AML-193 (cell line): ENCODE measurements around the gene PLEKHG4B.

Source experiments
- DNase-seq, 2 experiments: peaks; one replicate each; lab custom pipeline; 2025; lab: John Stamatoyannopoulos, UW

The PLEKHG4B gene

GRCh38 chr5:172841-173251 is 80.9 kb downstream of the PLEKHG4B start:
- DNase-seq: no peak

- no peak for DNase-seq
Observed at GRCh38 chr5:173392-174290, 81.7 kb downstream of the PLEKHG4B start.

- DNase-seq: no peak
Observed at GRCh38 chr5:174291-174600, 82.3 kb downstream of the PLEKHG4B start.

DNA sequence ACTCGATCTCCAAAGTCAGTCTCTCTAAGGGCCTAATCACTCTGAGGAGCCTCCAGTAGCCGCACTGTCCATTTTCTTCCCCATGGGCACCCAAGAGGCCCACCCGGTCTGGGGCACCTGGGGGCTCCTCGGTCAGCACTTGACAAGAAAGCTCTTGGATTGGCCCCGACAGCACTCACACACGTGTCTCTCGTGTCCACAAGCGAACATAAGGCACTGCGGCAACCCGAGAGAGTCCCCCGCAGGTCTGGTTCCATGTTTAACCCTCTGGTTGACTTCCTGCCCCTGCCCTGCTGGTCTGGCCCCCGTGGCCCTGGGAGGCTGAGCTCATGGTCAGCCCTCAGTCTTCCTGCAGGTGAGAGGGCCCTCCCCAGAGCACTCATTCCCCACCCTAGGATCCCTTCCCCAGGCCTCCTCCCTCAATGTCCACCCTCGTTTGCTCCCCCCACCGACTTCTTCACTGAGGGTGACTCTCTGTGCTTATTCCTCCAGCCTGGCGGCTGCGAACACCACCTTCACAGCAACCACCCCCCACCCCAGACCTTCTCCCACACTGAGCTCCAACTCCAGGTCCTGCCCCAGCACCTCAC is 83.0 kb downstream of the PLEKHG4B start:
- no peak for DNase-seq

DNA sequence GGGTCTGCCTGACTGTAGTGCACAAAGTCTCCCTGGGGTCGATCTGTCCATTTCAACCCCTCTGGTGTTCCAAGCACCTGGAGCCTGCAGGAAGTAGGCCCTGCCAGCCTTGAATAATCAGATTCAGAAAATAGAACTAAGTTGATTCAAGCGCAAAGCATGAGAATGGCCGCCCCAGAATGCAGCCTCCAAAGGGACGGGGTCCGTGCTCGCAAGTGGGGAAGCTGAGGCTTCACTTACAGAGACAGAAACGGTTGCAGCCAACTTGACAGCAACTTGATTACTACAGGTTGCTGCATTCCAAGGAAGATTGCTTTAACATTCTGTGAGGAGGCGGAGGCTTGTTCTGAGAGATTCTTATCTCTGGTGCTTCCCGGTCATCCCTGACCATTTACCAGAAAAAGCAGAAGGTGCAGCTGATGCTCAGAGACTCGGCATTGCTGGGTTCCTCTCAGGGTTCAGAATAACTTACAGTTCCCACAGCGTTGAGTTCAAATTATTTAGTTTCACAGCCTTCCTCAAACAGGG is 84.4 kb downstream of the PLEKHG4B start:
- DNase-seq: no peak

DNA sequence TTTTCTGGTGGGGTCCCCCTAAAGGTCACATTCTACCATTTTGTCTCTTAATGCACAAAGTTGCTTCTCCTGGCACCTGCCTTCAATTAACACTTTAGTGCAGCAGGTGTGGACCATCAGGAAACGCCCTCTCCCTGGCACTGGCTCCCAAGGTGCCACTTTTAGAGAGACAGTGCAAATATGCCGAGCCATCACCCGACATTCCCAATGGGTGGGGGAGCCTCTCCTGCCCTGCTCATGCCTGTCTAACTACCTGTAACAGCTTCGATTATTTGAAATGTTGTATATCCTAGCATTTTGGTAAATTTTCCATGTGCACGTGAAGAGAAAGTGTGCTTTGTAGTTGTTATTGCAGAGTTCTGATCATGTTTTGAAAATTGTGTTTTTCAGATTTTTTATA is 86.1 kb downstream of the PLEKHG4B start:
- no peak for DNase-seq

- DNase-seq: no peak
Observed at GRCh38 chr5:179401-179800, 87.4 kb downstream of the PLEKHG4B start.

DNA sequence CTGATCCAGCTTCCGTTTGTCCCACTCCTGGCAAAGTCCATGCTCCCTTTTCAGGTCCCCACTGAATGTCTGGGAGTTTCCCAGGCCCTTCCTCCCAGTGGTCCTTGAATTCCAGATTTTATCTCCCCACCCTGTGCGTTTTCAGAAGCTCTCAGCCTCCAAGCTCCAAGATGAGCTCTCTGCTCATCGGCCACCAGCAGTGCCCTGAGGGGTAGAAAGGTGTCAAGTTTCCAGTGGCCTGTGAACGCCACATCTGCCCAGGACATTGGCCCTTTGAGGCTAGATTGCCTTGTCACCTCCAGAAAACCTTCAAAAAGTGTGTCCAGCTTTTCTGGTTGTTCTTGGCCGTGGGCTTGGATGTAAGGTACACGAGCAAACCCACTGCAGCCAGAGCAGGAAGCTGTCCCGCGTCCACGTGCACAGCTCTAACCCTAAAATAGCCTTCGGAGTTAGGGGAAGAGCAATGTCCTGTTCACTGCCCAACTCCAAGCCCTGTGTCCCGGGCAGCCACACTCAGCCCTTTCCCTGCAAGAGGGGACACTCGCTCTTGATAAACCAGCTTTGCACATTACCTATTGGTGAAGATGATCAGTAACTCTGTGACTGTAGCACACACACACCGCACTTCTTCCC is 88.4 kb downstream of the PLEKHG4B start:
- no peak for DNase-seq

- DNase-seq: no peak
Observed at GRCh38 chr5:181160-181559, 89.2 kb downstream of the PLEKHG4B start.

DNA sequence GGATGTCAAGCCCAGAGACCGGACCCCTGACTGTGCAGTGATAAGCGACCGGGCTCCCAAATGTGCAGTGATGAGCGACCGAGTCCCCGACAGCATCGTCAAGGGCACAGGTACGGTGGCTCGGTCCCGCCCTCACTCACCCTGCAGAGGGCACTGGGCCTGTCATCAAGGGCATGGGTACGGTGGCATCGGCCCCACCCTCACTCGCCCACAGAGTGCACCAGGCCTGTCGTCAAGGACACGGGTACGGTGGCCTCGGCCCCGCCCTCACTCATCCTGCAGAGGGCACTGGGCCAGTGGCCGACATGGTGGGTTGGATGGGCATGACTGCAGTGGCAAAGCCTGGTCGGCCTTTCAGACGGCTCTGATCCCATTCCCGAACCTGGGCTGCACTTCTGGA is 89.6 kb downstream of the PLEKHG4B start:
- no peak for DNase-seq

DNA sequence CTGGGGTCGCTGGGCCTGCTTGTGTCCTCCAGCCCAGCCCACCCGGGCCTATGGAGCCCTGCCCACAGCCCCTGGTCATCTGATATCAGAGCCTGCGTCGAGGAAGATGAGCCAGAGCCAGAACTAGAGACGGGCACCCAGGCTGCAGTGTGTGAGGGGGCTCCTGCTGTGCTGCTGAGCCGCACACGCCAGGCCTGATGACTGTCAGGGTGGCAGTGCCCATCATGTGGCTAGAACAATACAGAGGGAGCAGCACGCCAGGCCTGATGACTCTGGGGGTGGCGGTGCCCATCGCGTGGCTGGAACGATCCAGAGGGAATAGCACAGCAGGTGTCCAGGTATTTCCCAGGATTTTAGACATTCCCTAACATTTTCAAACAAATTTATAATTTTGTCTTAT is 90.2 kb downstream of the PLEKHG4B start:
- DNase-seq: no peak

DNA sequence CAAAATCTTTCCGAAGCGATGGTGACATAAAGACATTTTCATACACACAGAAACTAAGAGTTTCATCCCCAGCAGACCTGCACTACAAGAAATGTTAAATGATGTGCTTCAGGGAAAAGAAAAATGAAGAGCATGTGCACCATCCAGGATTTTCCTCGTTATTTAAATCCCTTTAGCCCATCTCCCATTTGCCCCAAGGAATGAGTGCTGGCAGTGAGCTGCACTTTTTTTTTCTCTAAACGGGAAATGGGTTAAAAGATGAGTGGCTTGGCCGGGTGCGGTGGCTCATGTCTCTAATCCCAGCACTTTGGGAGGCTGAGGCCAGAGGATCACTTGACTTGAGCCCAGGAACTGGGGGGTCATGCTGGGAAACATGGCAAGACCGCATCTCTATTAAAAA is 92.5 kb downstream of the PLEKHG4B start:
- no peak for DNase-seq

- DNase-seq: no peak
Observed at GRCh38 chr5:185095-186070, 93.4 kb downstream of the PLEKHG4B start.

DNA sequence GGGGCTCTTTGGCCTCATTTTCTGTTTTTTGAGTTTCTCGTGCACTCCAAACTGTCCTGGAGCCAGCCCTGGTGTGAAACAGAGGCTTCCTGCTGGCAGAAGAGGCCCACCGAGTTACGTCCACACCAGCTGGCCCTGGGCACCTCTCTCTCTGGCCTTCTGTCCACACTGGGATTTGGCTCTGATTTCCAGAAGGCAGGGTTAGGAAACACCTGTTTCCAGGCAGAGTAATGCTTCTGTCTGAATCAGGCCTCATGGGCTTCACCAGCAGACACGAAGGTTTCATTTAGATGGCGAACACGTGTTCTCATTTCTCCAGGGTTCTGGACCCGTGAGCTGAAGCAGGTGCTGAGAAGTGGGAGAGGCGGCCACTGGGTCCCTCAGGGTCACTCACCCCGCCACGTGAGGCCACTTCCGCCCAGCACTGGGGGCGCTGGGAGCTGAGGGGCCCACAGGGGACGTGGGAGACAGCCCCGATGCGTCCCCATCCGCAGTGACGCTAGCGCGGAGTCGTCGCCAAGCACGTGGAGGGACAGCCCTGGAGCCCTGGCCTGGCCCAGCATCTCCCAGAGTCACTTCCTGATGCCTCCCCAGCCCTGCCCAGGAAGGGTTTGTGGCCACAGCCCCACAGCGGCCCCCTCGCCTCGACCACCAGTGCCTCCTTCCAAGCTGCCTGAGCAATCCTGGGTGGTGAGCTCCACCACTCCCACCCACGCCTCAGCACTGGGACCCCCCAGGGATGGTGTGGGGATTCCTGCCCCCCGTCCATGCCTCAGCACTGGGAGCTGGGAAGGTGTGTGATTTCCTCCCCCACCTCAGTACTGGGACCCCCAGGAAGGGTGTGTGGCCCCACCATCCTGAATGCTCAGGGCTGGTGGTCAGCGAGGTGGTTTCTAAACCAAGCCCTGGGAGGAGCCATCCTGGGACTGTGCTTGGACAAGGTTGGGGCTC is 94.4 kb downstream of the PLEKHG4B start:
- DNase-seq: no peak

DNA sequence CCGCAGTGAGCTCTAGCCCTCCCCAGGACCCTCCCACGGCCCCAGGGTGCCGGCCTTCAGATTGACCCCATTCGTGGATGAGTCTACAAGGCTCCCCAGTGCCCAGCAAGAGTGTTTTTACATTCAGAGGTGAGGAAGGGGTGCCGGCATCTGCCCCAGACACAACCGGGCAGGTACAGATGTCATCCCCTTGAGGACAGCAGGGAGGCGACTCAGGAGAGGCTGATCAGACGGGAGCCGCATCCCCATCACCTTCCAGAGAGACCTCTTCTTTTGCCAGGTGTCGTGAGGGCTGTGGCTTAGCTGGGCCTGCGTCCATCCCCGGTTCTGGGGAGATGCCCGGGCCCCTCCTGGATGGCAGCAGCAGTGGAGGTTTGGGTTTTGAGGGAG is 95.1 kb downstream of the PLEKHG4B start:
- DNase-seq: no peak

DNA sequence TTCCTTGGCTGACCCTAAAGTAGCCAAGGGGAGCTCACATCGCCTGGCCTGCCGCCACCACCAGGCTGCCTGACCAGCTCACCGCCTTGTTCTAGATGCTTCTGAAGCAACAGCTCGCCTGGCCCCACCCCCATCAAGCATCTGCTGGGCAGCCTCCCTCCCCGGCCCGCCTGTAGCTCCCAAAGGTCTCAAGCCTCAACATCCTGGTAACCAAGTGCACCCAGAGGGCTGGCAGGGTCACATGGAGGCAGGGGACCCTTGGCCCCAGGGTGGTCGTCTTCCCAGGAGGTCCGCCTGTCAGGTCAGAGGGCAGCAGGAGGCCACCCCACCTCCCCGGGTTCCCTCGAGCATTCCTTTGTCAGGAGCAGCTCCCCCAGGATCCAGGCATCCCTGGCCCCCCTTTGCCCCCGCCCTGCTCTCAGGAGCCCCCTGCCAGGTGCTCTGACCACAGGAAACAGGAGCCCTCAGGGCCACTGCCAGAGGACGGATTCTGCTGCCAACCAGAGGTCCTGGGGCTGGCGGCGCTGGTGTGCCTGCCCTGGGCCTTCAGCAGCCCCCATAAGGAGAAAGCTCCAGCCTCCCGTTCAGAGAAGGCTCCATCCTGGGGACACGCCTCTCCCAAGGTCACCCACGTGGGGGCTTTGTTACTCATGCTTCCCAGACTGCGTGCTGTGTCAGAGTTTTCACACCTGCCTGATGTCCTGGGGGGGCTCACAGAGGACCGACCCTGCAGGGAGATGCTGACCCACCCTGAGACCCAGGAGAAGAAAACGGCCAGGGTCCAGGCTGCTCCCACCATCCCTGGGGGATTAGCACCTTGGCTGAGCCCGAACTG is 95.9 kb downstream of the PLEKHG4B start:
- no peak for DNase-seq

DNA sequence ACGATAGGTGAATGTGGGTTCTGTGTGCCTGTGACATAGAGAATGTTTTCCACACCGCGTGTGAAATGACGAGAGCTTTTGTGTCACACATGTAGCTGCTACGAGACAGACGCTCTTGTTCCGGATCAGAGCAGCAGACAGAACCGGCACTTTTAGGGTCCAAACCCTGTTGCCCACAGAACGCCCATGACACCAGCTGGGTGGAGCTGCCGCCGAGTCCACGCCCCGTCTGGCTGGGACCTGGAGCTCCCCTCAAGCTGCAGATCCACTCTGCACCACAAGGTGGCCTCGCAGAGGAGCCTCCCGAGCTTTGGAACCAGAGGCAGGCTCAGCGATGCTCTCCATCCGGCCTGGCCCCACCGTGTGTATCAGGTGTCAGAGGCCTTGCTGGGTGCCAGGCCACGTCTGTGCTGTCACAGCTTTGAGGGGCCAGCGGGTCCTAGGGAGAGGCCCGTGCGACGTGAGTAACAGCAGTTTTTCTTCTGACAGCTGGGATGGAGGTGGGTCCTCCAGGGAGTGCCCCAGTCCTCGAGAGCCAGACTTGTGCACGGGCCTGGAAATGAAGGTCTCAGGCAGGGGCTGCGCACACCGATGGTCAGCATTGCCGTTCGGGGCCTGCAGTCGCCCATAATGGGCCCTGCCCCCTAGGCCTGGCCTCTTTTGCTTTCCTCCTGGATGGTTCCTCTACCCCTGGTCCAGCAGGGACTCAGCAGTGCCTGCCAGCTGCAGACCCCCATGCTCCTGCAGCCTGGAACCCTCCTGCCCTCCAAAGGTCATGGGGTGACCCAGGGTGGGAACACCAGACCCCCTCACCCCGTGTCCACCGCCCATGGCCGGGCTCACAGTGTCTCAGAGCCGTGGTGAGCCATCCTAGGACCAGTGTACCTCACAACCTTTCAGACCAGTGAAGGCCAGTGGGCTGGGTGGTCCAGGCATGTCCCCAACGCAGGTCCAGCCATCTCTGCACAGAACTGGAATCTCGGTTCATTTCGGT is 96.8 kb downstream of the PLEKHG4B start:
- peak; percentile 66 to 67 for DNase-seq

DNA sequence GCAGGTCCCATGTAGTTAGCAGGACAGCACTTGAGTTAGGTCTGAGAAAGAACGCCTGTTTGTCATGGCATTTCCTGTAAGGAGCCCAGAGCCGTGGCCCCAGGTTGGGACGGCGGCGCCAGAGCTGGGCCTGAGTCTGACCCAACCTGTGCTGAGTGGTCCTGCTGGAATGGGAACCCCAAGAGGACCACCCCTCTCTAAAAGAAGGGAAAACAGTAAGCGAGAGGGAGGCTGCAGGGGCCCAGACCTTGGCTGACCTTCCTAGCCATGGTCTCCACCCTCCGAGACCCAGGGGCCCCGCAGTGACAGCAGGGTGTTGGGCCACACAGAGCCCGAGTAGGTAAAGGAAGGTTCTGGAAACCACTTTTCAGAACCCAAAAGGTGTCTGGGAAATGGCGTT is 97.5 kb downstream of the PLEKHG4B start:
- DNase-seq: no peak

GRCh38 chr5:189976-190365 is 98.0 kb downstream of the PLEKHG4B start:
- DNase-seq: no peak
